GM12865 (cell line): ENCODE data around the gene ARL6IP4.

Source experiments
- DNase-seq: peaks from one replicate; pipeline ENCODE4 v3.0.0; 2010; ENCODE audit warnings: low read depth
- H3K4me3 ChIP-seq: 2 replicates; pipeline ENCODE4 v1.5.1; 2011; ENCODE audit warnings: mild to moderate bottlenecking, low read depth, low read length, control low read depth
- CTCF ChIP-seq: IDR thresholded peaks from 2 replicates; pipeline ENCODE4 v1.5.1; 2011; ENCODE audit warnings: low read length, control low read depth, low read depth, inconsistent platforms; ENCODE audit not compliant: insufficient read depth; ENCODE audit errors: missing control alignments

The ARL6IP4 gene

GRCh38 chr12:122958198-122958888 is 22.1 kb upstream of the ARL6IP4 start:
- no peak overlapping the region for H3K4me3 ChIP-seq
- TF ChIP-seq CTCF = no peak
- no peak for DNase-seq

GRCh38 chr12:122959566-122960192 is 20.8 kb upstream of the ARL6IP4 start:
- H3K4me3 ChIP-seq = no peak overlapping the region
- no peak for TF ChIP-seq CTCF

GRCh38 chr12:122960193-122960569 is 20.3 kb upstream of the ARL6IP4 start:
- DNase-seq = no peak
- no peak overlapping the region for H3K4me3 ChIP-seq
- no peak for TF ChIP-seq CTCF

More at GRCh38 chr12:122959566-122960192, 20.8 kb upstream of the ARL6IP4 start:
- no peak for DNase-seq

DNA sequence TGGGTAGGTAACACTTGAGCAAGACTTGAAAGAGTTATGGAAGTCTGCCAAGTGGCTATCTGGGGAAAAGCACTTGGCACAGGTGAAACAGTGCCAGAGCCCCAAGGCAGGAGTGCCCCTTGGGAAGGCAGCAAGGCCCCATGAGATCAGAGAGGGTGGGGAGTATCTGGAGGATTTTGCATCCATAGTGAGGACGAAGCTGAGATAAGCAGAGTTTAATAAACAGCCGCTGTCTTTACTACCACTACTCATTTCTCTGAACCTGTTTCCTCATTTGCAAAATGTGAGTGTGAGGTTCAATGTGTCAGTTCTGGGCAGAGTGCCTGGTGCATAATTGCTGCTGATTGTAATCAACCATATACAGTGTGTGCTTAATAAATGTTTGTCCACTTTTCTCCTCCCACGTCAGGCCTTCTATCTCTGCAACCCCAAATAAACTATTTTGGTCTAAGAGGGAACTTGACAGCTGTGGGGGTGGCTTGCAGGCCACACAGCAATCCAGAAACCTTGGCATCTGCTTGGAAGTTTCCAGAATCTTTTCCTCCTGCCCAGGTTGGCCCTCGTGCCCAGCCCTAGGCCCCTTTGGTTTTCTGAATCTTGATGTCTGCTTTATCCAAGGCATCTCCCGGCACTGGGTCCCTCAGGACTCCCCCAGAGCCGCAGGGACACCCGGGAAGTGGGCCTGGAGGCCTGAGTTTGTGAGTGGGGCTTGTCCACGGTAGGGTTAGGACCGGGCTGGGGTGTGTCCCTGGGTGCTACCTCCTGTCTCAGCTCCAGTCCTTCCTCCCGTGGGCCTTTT is 18.8 kb upstream of the ARL6IP4 start:
- no peak for DNase-seq
- no peak overlapping the region for H3K4me3 ChIP-seq
- no peak for TF ChIP-seq CTCF

- H3K4me3 ChIP-seq = no peak overlapping the region
- TF ChIP-seq CTCF = no peak
- no peak for DNase-seq
Observed at GRCh38 chr12:122963941-122964265, 16.6 kb upstream of the ARL6IP4 start.

DNA sequence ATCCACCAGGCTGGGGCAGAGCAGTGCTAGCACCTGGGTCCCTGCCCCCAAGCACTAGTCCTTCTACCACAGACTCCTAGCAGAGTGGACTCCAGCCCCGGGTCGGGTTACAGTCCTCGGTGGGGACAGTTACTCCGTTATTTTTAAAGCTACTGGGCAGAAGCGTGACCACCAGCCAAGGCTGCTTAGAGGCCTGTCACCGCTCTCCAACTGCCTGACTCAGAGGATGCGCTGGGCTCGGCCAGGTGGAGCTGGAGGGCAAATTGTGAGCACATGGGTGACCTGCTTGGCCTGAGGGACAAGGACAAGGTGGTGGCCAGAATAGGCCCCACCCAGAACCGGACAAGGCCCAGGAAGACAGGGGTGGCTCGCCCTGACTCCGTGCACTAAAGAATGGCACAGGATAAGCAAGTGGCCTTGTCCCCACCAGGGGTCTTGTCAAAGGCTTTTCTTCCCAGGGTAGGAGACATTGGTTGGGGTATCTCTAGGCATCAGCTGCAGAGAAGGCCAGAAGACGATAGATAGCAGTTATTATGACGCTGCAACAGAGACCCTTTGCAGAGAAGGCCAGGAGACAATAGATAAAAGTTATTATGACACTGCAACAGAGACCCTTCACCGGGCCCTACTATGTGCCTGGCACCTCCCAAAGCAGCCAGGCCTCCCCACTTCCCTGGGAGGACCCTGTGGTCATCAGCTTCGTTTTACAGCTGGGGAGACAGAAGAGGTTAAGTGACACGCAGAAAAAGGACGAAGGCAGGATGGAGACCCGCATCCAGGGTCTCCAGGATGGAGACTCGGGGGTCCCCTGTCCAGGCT is 15.8 kb upstream of the ARL6IP4 start:
- DNase-seq = no peak
- no peak for TF ChIP-seq CTCF
- H3K4me3 ChIP-seq = no peak overlapping the region
